ENCODE results near the gene PRKCG.
"Not testable (repeated sequence)": the region's sequence is repeated elsewhere in the genome, so short reads cannot be mapped to it uniquely, and the experiment has no call there.

Gene PRKCG

DNA sequence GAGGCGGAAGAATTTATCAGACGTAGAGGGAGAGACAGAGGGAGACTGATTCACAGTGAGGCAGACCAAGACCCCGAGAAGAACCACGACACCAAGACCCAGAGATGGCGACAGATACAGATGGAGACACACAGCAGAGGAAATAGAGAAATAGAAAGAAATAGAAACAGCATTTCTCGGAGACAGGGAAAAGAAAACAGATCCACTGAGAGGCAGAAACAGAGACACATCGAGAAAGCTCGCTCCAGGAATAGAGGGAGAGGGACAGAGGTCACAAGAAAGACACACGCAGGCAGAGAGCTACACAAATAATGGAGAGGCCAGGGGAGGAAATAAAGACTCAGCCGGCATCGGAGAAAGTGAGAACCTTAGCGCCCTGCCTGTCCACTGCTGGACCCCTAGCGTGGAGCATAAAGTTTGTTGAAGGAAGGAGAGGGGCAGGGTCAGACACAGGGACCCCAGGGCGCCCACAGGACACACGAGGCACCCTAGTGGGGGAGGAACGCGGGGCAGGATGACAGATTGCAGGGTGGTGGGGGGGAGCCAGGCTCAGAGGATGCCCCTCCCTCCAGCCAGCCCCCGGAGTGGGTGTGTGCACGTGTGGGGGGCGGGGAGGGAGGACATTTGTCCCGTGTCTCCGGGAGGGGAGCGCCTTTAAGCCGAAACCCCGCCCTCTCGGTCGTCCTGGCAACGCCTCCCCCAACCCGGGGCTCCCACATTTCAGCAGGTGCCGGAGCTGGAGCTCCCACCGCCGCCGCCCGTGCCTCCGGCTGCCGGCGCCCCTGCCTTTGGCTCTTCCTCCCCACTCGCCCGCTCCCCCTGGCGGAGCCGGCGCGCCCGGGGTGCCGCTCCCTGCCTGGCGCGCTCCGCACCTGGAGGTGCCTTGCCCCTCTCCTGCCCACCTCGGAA lies at the start of gene PRKCG:
Gene PRKCG (plus strand): TSS at position 716 of the 909 bp plus-strand sequence. CDS start 298 bp downstream, outside the sequence.
- peak; percentile 47 for DNase-seq

DNA sequence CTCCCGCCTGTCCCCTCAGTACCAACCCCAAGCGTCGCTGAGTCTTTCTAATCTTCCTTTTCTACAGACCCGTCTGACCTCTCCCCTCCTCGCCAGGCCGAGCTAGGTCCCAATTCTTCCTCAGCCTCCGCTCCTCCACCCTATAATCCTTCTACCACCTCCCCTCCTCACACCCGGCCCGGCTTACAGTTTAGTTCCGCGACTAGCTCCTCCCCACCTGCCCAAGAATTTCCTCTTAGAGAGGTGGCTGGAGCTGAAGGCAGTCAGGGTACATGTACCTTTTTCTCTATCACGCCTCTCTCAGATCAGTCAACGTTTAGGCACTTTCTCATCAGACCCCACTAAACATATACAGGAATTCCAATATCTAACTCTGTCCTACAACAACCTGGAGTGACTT lies 49.1 kb upstream of the PRKCG start:
- not testable (repeated sequence) for DNase-seq

DNA sequence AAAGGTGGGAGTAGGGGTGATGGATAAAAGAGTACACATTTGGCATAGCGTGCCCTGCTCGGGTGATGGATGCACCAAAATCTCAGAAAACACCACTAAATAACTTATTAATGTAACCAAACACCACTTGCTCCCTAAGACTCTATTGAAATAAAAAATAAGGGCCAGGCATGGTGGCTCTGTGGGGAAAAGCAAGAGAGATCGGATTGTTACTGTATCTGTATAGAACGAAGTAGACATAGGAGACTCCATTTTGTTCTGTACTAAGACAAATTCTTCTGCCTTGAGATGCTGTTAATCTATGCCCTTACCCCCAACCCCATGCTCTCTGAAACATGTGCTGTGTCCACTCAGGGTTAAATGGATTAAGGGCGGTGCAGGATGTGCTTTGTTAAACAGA lies 43.6 kb upstream of the PRKCG start:
- DNase-seq: not testable (repeated sequence)

DNA sequence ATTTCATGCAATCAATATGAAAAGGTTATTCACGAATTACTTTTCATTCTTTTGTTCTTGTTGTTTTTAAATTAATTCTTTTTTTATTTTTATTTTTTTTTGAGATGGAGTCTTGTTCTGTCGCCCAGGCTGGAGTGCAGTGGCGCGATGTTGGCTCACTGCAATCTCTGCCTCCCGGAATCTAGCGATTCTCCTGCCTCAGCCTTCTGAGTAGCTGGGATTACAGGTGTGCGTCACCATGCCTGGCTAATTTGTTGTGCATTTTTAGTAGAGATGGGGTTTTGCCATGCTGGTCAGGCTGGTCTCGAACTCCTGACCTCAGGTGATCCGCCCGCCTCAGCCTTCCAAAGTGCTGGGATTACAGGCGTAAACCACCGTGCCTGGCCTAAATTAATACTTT lies 41.8 kb upstream of the PRKCG start:
- DNase-seq: not testable (repeated sequence)

DNA sequence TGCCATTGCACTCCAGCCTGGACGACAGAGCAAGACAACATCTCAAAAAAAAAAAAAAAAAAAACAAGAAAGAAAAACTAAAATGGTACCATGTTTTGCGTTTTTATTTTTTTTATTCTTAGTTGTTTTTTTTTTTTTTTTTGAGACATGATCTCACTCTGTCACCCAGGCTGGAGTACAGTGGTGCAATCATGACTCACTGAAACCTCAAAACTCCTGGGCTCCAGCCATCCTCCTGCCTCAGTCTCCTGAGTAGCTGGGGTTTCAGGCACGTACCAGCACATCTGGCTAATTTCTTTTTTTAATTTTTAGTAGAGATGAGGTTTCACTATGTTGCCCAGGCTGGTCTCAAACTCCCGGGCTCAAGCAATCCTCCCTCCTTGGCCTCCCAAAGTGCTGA lies 41.1 kb upstream of the PRKCG start:
- DNase-seq: not testable (repeated sequence)

DNA sequence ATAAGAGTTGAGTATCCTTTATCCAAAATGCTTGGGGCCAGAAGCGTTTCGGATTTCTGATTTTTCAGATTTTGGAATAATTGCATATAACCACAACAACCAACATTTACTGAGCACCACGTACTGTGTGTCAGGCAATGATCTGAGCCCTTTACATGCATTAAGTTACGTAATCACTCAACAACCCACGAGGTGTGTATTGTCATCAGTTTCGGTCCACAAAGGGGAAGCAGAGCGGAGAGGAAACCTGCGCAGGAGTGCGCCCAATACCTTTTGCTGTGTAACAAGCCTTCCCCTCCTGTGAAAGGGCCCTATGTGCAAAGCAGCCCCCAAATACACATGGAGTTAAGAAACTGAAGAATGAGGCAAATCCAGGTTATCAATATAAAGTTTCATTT lies 37.1 kb upstream of the PRKCG start:
- no peak for DNase-seq

DNA sequence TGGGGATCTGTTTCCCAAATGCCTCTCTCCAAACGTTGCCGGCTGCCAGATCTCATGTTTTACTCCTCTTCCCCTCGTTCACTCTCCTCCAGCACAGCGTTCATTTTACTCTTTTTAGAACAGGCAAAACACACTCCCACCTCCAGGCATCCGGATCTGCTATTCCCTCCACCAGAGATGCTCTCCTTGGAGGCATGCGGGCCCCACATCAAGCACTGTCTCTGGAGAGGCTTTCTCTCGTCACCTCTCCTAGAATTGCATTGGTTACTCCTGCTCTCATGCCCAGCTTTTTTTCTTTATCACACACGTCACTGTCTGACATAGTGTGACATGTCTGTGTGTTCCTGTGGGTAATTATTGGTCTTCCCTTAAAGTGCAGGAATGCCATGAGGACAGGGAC lies 34.4 kb upstream of the PRKCG start:
- DNase-seq: no peak

DNA sequence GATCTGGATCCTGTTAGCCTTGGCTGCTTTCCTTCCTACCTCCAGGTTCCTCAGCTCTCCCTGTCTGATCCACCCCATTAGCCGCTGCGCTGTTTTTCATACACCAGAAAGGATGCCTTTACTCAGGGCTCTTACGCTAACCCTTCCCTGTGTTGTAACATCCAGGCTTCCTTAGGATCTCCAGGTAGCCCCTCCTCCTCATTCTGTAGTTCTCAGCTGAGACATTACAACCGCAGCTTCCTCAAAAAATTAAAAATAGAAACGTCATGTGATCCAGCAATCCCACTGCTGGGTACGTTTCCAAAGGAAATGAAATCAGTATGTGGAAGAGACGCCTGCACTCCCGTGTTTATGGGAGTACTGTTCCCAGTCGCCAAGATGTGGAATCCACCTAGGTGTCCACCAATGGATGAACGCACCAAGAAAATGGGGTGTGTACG lies 32.7 kb upstream of the PRKCG start:
- DNase-seq: no peak

DNA sequence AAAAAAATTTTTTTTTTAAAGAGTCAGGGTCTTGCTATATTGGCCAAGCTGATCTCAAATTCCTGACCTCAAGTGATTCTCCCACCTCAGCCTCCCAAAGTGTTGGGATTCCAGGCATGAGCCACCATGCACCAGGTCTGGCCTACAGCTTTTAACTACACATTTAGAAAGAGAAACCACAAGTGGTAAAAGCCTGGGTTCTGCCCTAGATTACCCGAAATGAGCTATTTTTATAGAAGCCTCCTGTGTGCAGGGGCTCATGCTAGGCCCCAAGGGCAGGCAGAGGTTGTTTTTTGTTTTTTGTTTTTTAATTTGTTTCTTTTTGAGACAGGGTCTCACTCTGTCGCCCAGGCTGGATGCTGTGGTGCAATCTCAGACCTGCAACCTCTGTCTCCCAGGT lies 28.3 kb upstream of the PRKCG start:
- DNase-seq: no peak

DNA sequence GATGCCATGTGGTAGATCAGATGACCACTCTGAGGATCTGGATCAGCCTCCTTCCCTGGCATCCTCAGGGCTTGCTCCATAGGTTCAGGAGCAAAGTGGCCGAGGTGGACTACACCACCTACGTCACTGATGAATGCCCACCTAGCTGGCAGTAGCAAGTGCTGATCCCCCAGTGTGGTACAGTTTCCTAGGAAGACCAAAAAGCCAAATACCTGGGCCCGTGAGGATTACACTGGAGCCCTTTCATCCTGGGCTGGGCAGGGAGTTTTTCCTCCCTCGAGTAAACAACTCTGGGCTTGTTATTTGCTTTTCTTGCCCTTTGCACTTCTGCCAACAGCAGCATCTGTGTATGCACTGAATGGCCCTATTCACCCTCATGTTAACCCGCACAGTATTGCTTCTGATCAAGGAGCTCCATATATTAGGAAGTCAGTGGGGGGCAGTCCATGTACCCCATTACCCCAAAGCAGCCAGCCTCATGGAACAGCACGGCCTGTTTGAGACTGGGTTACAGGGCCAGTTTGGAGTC lies 17.6 kb upstream of the PRKCG start:
- no peak for DNase-seq

DNA sequence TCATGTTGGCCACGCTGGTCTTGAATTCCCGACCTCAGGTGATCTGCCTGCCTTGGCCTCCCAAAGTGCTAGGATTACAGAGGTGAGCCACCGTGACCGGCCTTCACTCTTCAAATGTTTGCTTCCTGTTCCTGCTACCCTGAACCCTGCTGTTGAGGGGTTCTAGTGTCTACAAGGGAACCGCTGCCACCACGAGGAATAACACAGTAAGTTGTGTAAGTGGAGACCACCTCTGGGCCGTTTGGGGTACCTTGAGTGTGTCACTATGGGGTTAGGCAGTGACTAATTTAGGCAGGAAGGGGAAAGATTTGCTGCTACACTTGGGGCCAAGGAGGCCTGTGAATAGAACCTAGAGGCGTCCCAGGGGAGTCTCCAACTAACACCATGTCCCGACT lies 16.5 kb upstream of the PRKCG start:
- no peak for DNase-seq

DNA sequence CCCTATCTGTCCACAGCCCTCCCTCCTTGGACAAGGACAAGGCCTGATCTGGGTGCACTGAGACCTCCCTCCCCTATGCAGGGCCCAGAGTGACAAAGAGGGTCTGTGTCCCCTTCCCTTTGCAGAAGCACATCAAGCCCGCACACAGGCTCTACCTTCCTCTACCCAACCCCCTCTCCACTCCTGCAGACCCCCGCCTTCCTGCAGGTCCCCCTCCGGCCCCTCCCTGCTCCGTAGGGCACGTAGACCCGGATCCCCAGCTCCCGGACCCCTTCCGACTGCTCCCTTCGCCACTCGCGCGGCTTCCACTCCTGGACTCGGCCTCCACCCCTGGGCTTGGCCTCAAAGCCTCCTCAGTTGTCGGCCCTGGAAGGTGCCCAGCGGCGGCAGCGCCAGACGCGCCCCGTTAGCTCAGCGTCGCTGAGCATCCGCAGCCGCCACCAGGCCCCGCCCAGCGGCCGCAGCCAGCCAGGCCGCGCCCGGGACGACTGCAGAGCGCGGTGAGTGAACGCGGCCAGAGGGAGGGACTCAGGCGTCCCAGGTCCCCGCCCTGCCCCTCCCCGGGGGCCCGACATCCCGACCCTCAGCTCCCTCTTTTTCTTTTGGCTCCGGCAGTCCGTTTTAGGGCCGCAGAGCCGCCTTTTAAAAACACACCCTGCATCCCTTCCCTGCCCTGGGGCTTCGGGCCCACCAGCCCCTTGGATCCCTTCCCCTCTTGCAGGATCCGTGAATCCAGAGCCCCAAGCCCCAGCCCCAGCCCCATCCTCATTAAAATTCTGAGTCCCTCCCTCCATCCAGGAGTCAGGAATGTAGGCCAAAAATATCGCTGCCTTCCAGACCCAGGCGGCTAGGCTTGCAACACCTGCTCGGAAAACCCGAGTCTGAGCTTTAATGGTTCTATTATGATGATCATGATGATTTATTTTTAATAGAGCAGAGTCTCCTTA lies 15.8 kb upstream of the PRKCG start:
- peak; percentile 36 to 48 for DNase-seq

DNA sequence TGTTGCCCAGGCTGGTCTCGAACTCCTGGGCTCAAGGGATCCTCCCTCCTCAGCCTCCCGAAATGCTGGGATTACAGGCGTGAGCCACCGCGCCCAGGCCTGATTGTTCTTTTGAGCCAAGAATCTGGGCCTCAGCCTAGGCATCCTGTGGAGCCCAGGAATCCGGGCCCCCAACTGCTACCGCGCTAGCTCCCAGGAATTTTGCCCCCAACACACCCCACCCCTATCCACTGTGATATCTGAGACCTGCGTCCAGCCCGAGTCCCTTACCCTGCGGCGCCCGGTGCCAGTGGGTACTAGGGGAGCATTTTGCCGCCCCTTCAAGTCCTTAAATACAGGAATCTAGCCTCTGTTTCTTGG lies 15.2 kb upstream of the PRKCG start:
- DNase-seq: no peak

DNA sequence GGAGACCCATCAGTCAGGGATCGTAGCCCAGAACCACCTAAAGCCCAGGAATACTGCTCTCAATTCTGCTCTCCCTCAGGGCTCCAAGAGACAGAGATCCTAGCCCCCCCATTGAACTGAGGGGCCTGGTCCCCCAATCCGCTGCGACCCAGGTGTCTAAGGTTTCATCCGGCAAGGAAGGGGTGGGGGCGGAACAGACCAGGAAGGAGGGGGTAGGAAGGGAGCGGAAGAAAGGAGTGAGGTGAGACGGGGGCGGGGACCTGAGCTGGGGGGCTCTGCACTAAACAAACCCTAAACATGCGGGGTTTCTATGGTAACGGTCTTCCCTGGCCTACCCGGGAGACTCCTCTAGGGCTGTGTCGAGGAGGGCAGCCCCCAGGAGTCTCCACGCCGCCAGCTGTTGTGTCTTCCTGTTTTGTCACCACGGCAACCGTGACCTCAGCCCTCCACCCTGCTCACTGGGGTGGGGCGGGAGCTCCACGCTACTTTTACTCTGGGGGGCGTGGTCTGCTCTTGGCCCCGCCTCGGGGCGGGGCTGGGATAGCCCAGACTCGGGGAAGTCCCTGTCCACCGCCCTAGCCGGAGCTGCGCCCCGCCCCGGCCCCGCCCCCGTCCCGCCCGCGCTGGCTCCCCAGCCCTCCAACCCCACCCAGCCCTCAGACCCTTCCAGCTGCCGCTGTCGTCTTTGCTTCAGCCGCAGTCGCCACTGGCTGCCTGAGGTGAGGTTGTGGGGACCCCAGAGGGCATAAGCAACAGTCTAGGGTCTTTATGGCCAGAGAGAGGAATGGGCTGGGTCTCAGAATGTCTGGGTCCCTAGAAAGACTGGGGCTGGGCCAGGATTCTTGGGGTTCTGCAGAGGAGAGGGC lies 14.5 kb upstream of the PRKCG start, which contains the start of gene MYADM:
Gene MYADM (plus strand): TSS at position 659 of the 866 bp plus-strand sequence. CDS start 5,647 bp downstream, outside the sequence.
- peak; percentile 96 to 99 for DNase-seq

DNA sequence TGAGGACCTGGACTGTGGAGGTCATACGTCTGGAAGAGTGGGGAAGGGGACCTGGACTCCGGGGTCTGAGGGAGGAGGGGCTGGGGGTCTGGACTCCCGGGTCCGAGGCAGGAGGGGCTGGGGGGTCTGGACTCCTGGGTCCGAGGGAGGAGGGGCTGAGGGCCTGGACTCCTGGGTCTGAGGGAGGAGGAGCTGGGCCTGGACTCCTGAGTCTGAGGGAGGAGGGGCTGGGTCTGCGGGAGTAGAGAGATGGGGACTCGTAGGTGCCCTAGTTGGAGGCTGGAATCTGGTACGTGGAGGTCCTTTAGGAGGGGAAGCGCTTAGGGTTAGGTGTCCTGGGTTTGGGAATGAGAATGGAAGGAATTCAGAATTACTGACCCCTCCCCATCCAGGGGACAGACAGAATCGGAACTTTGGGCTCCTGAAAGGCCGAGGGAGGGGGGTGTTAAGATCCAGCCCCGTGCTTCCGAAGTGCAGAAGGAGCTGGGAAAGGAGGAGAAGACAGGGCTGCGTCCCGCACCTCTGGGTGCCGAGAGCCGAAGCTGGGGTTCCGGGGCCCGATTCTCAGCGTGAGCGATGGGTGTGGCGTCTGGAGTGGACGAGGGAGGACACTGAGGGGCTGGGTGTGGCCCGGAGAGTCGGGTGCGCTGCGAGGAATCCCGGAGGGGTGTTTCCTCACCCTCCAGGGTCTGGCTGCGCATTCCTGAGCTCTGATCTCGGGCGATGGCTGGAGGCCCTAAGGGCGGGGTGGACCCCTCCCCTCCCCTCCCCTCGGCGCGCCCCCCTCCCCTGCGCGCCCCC lies 13.7 kb upstream of the PRKCG start:
- peak; percentile 20 to 25 for DNase-seq

DNA sequence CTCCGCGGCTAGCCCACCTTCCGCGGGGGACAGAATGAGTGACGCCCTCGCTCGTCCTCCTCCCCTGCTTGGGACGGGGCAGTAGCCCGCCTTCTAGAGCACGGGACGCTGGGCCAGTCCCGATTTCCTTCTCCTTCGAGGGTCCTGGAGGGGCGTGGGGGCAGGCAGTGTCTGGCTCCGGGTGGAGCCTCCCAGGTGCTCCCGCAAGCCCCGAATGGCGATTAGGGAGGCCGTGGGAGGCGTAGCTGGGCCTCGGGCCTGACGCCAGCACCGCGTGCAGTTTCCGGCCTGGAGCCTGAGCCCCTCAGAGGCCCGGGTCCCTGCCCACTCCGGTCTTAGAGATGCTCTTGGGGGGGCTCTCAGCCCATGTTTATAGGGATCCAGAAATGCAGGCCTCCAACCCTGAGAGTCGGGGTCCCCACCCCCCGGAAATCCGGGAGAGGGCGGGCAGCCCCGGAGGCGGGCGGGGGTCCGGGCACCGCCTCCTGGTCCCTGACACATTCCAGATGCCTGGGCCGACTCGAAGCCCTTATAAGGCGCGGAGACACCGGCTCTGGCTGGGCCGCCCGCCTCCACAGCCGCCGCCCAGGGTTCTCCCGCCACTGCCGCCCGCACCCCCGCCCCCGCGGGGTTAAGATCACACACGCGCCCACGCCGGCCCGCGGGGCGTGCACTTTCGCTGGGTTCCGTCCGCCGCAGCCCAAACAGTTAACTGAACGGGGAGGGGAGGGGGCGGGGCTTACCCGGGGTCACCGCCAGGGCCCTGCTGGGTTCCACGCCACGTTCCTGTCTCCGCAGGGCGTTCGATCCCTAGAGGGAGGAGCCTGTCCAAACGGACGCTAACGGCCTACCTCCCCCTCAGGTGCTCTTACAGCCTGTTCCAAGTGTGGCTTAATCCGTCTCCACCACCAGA lies 12.8 kb upstream of the PRKCG start:
- peak; percentile 73 to 84 for DNase-seq

DNA sequence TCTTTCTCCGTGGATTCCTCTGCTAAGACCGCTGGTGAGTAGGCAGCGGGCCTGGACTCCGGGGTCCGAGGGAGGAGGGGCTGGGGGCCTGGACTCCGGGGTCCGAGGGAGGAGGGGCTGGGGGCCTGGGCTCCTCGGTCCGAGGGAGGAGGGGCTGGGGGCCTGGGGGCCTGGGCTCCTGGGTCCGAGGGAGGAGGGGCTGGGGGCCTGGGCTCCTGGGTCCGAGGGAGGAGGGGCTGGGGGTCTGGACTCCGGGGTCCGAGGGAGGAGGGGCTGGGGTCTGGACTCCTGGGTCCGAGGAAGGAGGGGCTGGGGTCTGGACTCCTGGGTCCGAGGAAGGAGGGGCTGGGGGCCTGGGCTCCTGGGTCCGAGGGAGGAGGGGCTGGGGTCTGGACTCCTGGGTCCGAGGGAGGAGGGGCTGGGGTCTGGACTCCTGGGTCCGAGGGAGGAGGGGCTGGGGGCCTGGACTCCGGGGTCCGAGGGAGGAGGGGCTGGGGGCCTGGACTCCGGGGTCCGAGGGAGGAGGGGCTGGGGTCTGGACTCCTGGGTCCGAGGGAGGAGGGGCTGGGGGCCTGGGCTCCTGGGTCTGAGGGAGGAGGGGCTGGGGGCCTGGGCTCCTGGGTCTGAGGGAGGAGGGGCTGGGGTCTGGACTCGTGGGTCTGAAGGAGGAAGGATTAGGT lies 12.1 kb upstream of the PRKCG start:
- not testable (repeated sequence) for DNase-seq

DNA sequence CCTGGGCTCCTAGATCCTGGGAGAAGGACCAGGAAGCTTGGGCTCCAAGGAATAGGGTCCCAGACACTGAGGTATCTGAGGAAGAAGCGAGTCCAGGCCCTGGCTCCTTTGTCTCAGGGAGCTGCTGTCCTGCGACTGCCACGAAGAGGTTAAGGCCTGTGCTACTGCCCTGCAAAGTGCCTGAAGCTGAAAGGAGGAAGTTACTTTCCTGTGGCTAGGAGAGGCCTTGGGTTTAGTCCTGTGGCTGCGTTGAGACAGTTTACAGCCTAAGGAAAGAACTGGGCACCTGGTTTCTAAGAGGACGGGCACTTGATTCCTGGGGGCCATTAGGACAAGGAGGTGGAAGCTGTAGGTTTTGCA lies 11.5 kb upstream of the PRKCG start:
- DNase-seq: no peak

DNA sequence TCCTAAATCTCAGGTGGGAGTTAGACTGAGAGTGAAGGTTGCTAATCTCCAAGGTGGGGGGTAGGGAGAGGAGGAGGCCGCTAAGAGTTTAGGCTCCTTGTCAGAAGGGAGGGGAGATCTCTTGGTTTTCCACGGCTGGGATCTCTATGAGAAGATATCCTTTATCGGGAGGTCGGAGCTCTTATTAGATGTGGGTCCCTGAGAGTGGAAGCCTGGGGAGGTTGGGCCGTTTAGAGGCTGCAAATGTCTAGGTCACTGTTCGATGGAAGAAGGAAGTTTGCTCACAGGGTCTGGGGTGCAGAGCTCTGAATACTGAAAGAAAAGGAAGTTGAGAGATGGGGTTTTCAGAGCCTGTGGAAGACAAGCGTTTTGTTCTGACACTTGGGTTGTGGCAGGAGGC lies 10.5 kb upstream of the PRKCG start:
- DNase-seq: no peak

DNA sequence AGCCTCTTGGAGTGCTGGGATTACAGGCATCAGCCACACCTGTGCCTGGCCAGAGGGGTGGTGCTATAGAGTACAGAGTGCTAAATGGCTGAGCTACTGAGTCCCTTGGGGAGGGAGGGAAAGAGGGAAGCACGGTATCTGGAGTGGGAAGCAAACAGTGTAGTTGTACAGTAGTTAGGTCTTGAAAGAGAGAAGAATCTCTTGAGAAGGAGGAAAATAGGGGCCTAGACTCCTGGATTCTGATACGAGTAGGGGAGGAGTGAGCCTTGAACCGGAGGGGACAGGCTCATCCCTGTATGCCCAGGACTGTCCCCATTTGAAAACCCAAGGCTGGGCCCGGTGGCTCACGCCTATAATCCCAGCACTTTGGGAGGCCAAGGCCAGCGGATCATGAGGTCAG lies 9.2 kb upstream of the PRKCG start:
- DNase-seq: no peak

Measured in stimulated activated CD4-positive, alpha-beta T cell treated with anti-CD3 and anti-CD28 coated beads, Interleukin-4, amount 100 ng/mL, for 4 hours (primary cell).